ENCODE results near the gene B9D2. TPM values are rescaled to one million over a fixed set of nuclear protein-coding genes. Genes with fewer than 3 reads are reported as not detected.

The B9D2 gene, protein sequence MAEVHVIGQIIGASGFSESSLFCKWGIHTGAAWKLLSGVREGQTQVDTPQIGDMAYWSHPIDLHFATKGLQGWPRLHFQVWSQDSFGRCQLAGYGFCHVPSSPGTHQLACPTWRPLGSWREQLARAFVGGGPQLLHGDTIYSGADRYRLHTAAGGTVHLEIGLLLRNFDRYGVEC
- 10.2 TPM in 2 replicates for total RNA-seq

DNA sequence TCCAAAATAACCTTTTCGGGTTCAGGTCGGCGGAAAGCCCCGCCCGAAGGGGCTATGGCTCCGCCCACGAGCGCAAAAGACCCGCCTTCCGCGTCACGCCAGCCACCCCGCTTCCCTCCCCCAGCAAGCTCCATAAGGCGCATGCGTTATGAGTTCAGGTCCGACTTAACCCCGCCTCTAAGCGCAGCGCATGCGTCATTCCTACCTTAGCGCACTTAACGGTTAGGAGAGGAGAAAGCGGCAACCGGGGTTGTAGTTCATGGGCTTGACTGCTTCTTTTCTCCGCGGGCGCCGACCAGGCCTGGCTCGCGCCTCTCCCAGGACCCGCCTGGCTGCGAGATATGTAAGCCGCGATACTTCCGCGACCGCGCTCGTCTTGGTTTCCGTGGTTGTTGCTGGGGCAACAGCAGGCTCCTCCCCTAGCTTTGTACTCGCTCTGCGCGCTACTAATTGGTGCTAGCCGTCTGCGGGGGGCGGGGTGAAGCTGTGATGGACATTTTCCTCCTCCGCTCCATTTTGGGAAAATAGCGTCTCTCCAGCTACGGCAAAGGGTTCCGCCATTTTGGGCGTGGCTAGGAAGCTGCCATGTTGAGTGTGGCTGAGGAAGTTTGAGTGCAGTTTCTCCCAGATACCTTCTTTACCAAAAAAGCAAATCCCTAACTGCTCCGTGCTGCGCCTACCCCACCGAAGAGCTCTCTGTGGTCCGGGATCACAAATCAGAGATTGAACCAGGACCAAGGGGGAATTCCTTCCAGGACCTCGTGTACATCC is at the start of gene B9D2:
TSS of gene B9D2 (minus strand) at position 397 of the 771 bp plus-strand sequence. CDS start 630 bp downstream, outside the sequence.

DNA sequence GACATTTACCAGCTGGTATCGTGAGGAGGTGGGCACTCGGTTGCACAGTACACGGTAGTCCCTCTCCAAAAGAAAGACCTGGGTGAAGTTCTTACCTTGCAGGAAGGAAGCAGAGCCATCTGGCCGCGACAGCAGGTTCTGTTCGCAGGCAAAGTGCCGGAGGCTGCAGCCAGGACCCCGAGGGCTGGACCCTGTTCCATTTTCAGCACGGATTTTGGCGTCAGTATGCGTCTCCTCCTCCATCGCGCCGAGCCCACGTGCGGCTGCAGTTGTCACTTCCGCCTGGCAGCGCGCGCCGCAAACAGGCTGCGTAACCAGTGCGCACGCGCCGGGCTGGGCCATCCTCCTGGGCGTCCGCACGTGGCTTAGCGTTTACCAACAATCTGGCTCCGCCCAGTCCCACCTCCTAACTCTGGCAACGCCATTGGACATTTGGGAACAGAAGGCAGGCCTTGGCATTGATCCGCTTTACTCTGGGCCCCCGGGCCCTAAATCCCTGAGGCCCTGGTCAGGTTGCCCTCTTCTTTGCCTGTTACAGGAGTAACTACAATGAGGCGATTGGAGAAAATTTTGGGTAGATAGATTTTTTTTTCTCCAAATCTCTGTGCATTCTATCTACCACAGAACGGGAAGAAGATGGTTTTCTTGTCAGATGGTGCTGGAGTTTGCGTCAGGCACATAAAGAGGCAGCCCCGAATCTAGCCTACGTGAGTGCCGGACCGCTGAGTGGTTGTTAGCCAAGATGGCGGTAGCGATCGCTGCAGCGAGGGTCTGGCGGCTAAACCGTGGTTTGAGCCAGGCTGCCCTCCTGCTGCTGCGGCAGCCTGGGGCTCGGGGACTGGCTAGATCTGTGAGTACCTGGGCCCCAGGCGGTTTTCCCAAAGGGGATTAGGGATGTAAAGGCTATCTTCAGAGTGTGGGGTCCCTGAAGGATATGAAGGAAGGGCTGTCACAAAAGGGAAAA is 33.4 kb upstream of the B9D2 start, which contains the start of the genes BCKDHA and EXOSC5:
TSS of gene BCKDHA (plus strand) at position 733 of the 964 bp plus-strand sequence. CDS start at position 743, 10 bp downstream.
TSS of gene EXOSC5 (minus strand) at position 274 of the 964 bp plus-strand sequence. CDS start at position 243, 31 bp downstream.

DNA sequence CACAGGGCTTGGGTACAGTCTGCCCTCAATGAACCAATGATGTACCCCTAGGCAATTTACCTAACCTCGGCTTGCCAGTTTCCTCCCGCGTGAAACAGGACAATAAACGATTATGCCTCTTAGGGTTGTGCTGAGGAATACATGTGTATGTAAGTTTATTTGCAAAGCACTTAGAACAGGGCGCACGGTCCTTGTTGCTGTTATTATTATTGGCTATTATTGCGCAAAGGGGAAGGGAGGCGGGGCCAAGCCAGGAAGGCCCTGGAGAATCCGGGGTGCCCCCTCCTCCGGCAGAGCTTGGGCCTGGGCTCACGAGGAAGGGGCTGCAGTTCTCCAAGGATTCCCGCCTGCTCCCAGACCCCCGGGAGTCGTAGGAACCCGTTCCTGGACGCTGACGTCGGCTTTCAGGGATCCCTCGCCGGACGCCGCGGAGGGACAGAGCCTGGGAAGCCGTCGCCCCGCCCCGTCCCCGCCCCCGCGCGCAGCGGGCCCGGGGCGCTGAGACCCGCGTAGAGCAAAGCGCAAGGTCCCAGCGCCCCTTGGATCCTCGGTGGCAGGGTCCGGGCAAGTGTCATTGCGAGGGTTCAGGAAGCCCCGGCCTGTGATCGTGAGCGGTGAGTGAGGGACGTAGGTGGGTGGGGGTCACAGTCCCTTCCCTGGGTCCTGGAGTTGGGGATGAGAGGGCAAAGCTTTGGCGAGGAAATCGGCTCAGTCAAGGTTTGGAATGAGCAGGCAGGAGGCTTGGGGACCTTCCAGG is 12.5 kb upstream of the B9D2 start, which contains the start of gene TMEM91:
TSS of gene TMEM91 (plus strand) at position 293 of the 757 bp plus-strand sequence. CDS start 1,777 bp downstream, outside the sequence.

DNA sequence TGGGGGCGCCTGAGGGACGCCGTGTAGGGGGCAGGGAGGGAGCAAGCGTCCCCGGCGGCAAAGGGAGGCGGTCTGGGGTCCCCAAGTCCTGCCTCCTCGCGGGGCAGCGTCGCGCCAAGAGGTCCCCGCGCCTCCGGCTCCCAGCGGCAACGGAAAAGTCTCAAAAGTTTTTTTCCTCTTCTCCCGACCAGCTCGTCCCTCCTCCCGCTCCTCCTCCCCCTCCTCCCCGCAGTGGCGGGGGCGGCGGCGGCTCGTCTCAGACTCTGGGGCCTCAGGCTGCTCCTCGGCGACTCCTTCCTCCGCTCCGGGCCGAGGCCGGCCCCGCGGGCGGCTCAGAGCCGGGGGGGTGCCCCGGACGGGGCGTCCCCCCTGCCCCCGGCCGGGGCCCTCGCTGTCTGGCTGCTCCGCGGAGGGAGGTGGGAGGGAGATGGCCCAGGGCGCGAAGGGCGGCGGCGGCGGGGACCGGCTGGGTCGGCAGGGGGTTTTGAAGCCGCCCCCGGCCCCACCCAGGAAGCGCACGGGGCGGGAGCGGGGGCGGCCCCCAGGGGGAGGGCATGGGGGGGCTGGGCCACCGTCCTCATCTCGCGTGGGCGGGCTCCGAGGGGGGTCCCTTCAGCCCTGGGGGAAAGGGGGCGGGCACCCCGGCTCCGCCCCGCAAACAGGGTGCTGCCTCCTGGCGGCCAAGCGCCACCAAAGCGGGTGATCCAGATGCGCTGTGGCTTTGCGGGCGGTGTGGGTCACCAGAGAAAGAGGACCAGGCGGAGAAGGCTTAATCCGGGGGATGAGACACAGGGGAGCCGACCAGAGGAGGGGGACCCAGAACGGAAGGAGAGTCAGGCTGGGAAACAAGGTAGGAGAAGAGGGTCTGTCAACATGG is 10.2 kb downstream of the B9D2 start, which contains the start of gene TGFB1:
TSS of gene TGFB1 (minus strand) at position 457 of the 877 bp plus-strand sequence. CDS start 878 bp downstream, outside the sequence.

DNA sequence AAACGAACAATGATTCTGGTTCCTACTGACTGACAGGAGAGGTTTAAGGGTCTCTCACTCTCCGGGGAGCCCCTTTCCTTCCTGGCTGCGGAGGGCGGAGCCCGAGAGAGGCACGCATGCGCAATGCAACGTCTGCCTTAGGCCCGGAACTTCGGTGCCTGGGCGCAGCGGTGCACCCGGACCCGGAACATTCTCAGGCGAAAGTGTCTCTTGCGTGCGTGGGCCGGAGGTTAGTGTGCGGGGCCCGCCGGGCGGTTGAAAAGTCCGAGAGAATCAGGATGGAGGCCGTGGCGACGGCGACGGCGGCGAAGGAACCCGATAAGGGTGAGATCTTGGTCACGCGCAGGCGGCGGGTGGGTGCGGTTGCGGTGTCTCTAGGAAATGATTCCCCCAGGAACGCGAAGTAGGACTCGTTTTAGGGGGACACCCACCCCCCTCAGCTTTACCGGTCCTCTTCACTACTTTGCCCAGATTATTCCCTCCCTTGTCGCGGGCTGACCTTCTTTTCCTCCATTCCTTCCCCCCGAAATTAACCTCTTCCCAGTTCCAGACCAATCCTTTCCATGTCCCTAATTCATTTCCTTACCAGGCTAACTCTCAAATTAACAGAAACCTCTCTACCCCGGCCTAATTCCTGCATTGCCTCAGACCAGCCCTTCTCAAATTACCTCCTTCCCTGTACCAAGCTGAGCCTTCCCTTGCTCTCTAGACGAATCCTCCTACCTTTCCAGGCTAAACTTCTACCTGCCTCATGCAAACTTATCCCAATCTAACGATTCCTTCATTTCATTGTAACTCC is 53.7 kb downstream of the B9D2 start, which contains the start of gene CCDC97:
TSS of gene CCDC97 (plus strand) at position 140 of the 799 bp plus-strand sequence. CDS start at position 279, 139 bp downstream.

Other genes with a start within 250 kb of the B9D2 start
- not detected in 2 replicates for gene CYP2F1, start 249.7 kb downstream of the B9D2 start, total RNA-seq
- 4.7 and 5.3 TPM in 2 replicates for gene CYP2S1, start 170.9 kb downstream of the B9D2 start, total RNA-seq
- 183 and 196 TPM in 2 replicates for gene AXL, start 144.9 kb downstream of the B9D2 start, total RNA-seq
- 138 and 141 TPM in 2 replicates for gene HNRNPUL1, start 99.8 kb downstream of the B9D2 start, total RNA-seq
- gene CCDC97, start 54.0 kb downstream of the B9D2 start, total RNA-seq, result 10.6 and 14.3 TPM in 2 replicates
- gene TGFB1, start 10.2 kb downstream of the B9D2 start, total RNA-seq, result 25.4 and 40.8 TPM in 2 replicates
- 5.8 and 10.5 TPM in 2 replicates for gene TMEM91, start 12.4 kb upstream of the B9D2 start, total RNA-seq
- 24.9 and 27.6 TPM in 2 replicates for gene EXOSC5, start 33.2 kb upstream of the B9D2 start, total RNA-seq
- gene BCKDHA, start 33.7 kb upstream of the B9D2 start, total RNA-seq, result 34.5 and 36.2 TPM in 2 replicates
- 0.87 and 1.5 TPM in 2 replicates for gene B3GNT8, start 63.2 kb upstream of the B9D2 start, total RNA-seq
- 55.4 and 56.9 TPM in 2 replicates for gene DMAC2, start 75.8 kb upstream of the B9D2 start, total RNA-seq
- gene ERICH4, start 79.0 kb upstream of the B9D2 start, total RNA-seq, result not detected in 2 replicates
- gene CEACAM21, start 212.0 kb upstream of the B9D2 start, total RNA-seq, result 2.5 and 14.9 TPM in 2 replicates

Measured in mammary microvascular endothelial cell (primary cell).